DMS53 treated with DMSO at 0.1 percent for 48 hours (cell line): ENCODE data around the gene MRPL9.

Experiments used
- DNase-seq: peaks from one replicate; lab custom pipeline; 2025; ENCODE audit not compliant: unreplicated experiment; lab: John Stamatoyannopoulos, UW

Gene MRPL9

GRCh38 chr1:151762941-151763921, at the start of gene MRPL9:
Gene MRPL9 (minus strand): TSS chr1:151763496. CDS start chr1:151763479, 17 bp downstream.
- peak; percentile 63 for DNase-seq

- no peak for DNase-seq
These were observed 47.9 kb upstream of the MRPL9 start for GRCh38 chr1:151811181-151811580.

GRCh38 chr1:151809985-151810556, 46.8 kb upstream of the MRPL9 start:
- DNase-seq, result no peak

- DNase-seq, result no peak
These were observed 46.1 kb upstream of the MRPL9 start for GRCh38 chr1:151809290-151809984.

GRCh38 chr1:151807766-151808165, 44.5 kb upstream of the MRPL9 start:
- DNase-seq, result no peak

- DNase-seq, result no peak
These were observed 43.8 kb upstream of the MRPL9 start for GRCh38 chr1:151807131-151807530.

GRCh38 chr1:151806170-151806569, 42.9 kb upstream of the MRPL9 start:
- DNase-seq, result no peak

- no peak for DNase-seq
These were observed 41.9 kb upstream of the MRPL9 start, which contains the start of gene LINGO4 for GRCh38 chr1:151805066-151805820. Gene LINGO4 (minus strand): TSS chr1:151805419. CDS start chr1:151802704, 2,715 bp downstream.

GRCh38 chr1:151803915-151804314, 40.6 kb upstream of the MRPL9 start:
- DNase-seq, result no peak

- DNase-seq, result no peak
These were observed 39.9 kb upstream of the MRPL9 start for GRCh38 chr1:151803164-151803563.

- DNase-seq, result no peak
These were observed 39.1 kb upstream of the MRPL9 start for GRCh38 chr1:151802372-151802771.

- DNase-seq, result no peak
These were observed 38.5 kb upstream of the MRPL9 start for GRCh38 chr1:151801846-151802245.

- DNase-seq, result no peak
These were observed 38.1 kb upstream of the MRPL9 start for GRCh38 chr1:151801310-151801820.

- no peak for DNase-seq
These were observed 37.5 kb upstream of the MRPL9 start for GRCh38 chr1:151800830-151801229.

- no peak for DNase-seq
These were observed 36.1 kb upstream of the MRPL9 start for GRCh38 chr1:151799179-151800022.

GRCh38 chr1:151798571-151798970, 35.3 kb upstream of the MRPL9 start:
- no peak for DNase-seq

- DNase-seq, result peak; percentile 30
These were observed 27.8 kb upstream of the MRPL9 start for GRCh38 chr1:151790940-151791651.

- DNase-seq, result peak; percentile 99
These were observed 27.0 kb upstream of the MRPL9 start, which contains the start of gene TDRKH for GRCh38 chr1:151790071-151790939. Gene TDRKH (minus strand): TSS chr1:151790500. CDS start chr1:151783022, 7,478 bp downstream.
